NCI-H146 treated with DMSO at 0.1 percent for 48 hours (cell line): ENCODE results near the gene KANSL1.
A peak's percentile ranks its signal among the peaks of the same experiment; 100 is the strongest.

Experiments used
- DNase-seq: peaks from one replicate; lab custom pipeline; 2025; ENCODE audit not compliant: unreplicated experiment; lab: John Stamatoyannopoulos, UW

The KANSL1 gene

GRCh38 chr17:46169913-46170638 lies 23.2 kb downstream of the KANSL1 start:
- DNase-seq: no peak

- no peak for DNase-seq
Measured at GRCh38 chr17:46167826-46168569, 25.2 kb downstream of the KANSL1 start.

GRCh38 chr17:46167267-46167666 lies 26.0 kb downstream of the KANSL1 start:
- DNase-seq: no peak

- peak; percentile 13 for DNase-seq
Measured at GRCh38 chr17:46166692-46167249, 26.5 kb downstream of the KANSL1 start.

GRCh38 chr17:46163929-46164594 lies 29.2 kb downstream of the KANSL1 start:
- no peak for DNase-seq

GRCh38 chr17:46163316-46163715 lies 29.9 kb downstream of the KANSL1 start:
- no peak for DNase-seq

GRCh38 chr17:46162866-46163265 lies 30.4 kb downstream of the KANSL1 start:
- no peak for DNase-seq

GRCh38 chr17:46160169-46160568 lies 33.1 kb downstream of the KANSL1 start:
- DNase-seq: no peak

- DNase-seq: no peak
Measured at GRCh38 chr17:46159686-46160085, 33.5 kb downstream of the KANSL1 start.

GRCh38 chr17:46158323-46159296 lies 34.6 kb downstream of the KANSL1 start:
- DNase-seq: no peak

- DNase-seq: no peak
Measured at GRCh38 chr17:46157443-46158062, 35.7 kb downstream of the KANSL1 start.

GRCh38 chr17:46154151-46154816 lies 38.9 kb downstream of the KANSL1 start:
- no peak for DNase-seq

GRCh38 chr17:46152423-46152822 lies 40.8 kb downstream of the KANSL1 start:
- DNase-seq: peak; percentile 73

- DNase-seq: no peak
Measured at GRCh38 chr17:46151762-46152161, 41.5 kb downstream of the KANSL1 start.

- DNase-seq: no peak
Measured at GRCh38 chr17:46150216-46150963, 42.8 kb downstream of the KANSL1 start.

- no peak for DNase-seq
Measured at GRCh38 chr17:46148247-46148646, 45.0 kb downstream of the KANSL1 start.

GRCh38 chr17:46147296-46147695 lies 45.9 kb downstream of the KANSL1 start:
- no peak for DNase-seq

- DNase-seq: no peak
Measured at GRCh38 chr17:46144246-46144645, 49.0 kb downstream of the KANSL1 start.

GRCh38 chr17:46143827-46144236 lies 49.4 kb downstream of the KANSL1 start:
- no peak for DNase-seq
